NK-92 (cell line): Measurements from ENCODE around the gene SPTB.

Source experiments
- DNase-seq: peaks from one replicate; lab custom pipeline; 2025; ENCODE audit not compliant: unreplicated experiment; lab: John Stamatoyannopoulos, UW

SPTB gene

DNA sequence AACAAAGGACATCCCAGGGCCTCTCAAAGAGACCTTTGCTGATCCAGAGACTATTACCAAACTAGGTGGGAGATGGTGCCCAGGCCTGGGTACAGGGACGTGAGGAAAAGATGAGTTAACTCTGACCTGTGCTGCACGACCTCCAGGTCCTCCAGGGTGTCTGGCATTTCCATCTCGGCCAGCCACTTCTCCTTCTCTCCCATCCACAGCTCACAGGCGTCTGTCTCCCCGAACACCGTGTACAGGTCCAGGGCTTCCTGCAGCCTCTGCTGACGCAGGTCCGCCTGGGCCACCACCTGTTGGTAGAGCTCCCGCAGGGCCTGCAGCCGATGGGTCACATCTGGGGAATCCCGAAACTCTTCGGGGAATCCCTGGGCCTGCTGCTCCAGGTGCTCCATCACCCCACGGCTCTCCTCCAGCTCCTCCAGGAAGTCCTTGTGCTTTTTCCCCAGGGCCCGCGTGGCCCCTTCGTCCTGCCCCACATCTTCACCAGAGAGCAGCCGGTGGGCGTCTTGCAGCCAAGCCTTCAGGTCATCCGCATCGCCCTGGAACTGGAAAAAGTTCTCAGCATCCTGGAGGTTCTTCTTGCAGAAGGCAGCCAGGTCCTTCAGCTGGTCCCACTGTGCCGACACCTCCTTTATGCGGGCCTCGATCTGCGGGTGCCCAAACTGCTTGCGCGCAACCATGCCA lies 86.7 kb downstream of the SPTB start:
- no peak for DNase-seq

DNA sequence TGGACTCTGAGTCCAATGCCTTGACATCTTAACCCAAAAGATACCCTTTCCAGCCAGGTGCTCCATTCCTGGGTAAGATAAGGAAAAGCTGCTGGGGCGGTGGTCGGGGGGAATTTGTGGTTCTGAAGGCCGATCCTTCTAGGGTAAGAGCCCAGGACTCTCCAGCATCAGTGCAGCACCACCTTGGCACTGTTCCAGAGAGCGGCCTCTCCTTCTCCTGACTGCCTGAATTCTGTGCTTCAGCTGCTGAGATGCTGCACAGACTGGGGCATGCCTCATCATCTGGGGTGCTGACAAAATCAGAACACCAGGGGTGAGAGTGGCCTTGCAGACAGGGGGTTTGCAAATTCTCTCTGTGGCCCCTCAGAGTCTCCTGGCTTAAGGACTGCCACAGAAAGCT lies 87.5 kb downstream of the SPTB start:
- DNase-seq = no peak

DNA sequence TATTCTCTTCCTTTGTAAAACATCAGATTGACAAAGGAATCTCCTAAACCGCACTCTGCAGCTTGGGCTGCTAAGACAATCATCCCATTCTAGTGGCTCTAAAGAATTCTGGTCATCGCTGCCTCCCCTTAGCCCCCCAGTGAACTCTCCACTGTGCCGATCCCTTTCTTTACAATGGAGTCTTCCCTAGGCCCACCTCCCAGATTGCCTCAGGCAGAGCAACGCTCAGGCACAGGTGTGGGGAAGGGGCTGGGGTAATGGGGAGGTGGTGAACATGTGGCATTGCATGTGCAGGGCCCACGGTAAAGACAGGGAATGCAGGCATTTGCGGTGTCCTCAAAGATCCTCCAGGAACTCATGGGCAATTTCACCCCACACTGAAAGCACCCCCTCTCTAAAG lies 89.2 kb downstream of the SPTB start:
- no peak for DNase-seq

DNA sequence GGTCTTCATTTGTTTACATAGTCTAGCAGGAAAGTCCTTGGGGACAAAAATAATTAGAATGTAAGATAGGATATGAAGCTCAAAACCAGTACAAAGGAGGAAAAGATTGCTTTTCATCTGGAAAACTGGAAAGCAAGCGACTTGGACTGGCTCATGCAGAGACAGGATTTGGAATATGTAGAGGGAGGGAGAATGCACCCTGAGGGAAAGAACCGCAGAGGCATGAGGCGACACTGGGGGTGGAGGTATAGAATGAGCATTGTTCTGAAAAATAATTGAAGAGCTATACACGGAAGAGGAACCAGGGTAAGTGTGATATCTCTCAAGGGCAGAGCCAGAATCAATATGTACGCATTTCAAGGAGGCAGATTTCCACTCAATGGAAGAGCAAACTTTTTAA lies 90.0 kb downstream of the SPTB start:
- no peak for DNase-seq

DNA sequence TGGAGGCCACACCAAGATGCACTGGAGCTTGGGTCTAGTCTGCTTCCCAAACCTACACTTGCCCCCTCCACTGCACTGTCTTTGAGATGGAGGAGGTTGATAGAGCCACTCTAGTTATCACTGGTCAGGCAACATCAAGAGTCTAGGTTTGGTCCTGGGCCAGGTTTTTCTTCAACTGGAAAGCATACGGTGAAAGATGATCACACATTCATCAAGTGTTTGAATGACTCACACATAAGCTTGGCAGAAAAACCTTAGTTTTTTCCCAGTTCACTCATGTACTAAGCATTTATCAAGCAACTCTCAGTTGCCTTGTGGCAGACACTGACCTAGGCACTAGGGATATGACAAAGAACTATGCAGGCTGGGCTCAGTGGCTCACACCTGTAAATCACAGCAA lies 91.0 kb downstream of the SPTB start:
- DNase-seq = no peak

DNA sequence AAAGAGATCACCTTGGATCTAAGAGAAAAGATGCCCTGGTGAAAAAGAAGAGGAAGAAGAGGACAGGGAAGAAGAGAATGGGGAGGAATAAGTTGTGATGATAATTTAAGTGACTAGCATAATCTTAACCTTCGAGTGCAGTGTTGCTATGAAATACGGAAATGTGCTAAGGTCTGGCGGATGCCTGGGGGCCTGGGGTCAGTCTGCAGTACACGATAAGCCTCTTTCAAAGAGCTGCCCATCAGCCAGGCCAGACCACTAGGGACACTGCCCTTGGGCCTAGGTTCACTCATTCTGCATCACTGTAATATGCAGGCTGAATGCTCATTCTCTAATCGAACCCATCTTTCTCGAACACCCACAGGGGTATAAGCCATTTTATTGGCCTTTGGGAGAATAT lies 92.1 kb downstream of the SPTB start:
- no peak for DNase-seq

DNA sequence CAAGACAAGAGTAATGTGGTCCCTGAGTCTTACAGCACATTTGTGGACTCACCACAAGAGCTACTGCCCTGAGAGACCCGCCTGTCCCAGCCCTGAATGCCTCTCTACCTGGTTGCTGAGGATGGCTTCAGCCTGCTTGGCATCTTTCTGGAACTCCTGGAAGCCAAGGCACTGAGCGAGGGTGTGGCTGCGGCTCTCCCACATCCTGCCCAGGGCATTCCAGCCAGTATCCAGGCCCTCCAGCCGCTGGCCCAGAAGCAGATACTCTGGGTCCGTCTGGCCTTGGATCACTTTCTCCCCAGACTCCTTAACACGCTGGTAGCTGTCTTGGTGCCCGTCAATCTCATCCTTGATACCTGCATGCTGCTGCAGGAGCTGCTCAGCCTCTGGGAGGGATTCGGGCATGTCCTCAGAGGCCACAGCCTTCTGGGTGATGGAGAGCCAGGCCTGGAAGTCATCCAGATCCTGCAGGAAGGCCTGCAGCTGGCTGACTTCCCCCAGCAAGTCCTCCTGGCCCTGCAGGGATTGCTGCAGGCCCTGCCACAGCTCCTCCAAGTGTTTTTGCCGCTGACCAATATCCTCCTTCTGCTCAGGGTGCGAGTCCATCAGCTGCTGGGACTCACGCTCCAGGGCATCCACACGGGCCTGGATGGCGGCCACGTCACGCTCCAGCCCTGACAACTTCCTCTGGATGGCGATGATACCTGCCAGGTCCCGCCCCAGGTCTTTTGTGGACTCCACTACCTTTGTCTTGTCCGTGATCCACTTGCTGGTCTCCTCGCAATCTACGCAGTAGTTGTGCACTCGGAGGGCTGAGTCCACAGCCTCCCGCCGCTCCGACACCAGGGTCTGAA lies 93.2 kb downstream of the SPTB start:
- no peak for DNase-seq

DNA sequence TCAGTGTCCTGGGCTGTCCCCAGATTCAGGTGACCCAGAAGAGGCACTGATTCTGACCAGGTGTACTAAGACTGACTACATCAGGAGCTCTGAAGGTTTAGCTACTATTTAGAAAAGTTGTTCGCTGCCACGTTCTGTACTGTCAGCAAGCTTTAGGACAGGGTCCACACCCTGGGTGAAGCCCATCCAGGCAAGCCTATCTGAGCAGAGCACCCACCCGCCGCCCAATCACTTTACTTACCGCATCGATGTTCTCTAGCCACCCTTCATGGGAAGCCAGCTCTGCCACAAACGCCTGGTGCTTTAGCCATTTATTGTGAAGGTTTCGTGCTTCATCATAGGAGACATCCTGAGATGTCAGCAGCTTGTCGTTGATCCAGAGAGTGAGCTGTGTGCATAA lies 95.7 kb downstream of the SPTB start:
- DNase-seq = no peak

DNA sequence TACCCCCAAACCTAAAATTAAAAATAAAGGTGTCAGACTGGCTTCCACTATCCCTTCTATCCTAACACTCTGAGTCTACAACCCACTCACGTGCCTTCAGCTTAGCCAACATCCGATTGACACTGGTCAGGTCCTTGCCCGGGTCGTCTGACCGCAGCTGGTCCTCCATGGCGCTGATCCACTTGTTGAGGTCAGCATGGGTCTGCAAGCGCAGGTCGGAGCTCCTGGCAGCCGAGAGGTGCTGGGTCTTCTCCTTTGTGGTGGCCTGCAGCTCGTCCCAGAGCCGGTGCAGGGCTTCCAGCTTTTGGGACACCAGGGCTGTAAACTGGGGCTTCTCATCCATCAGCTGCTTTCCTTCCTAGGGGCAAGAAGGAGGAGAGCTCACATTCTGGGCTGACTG lies 97.5 kb downstream of the SPTB start:
- no peak for DNase-seq

DNA sequence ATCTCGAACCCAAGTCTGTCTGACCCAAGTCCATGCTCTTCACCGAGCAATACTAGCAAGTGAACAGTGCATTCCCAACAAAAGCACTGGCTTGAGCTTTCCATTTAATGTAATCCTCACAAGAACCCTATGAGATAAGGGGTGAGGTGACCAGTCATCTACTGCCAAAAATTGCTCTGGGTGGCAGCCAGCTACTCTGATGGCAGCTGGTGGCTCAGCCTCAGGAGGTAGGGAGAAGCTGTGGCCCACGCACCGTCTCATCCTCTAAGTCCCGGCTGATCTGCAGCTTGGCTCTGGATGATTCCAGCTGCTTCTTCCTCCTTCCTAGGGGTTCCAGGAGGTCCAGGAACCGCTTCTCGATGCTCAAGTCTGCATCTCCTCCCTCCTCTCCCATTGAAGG lies 100.2 kb downstream of the SPTB start:
- DNase-seq = no peak

DNA sequence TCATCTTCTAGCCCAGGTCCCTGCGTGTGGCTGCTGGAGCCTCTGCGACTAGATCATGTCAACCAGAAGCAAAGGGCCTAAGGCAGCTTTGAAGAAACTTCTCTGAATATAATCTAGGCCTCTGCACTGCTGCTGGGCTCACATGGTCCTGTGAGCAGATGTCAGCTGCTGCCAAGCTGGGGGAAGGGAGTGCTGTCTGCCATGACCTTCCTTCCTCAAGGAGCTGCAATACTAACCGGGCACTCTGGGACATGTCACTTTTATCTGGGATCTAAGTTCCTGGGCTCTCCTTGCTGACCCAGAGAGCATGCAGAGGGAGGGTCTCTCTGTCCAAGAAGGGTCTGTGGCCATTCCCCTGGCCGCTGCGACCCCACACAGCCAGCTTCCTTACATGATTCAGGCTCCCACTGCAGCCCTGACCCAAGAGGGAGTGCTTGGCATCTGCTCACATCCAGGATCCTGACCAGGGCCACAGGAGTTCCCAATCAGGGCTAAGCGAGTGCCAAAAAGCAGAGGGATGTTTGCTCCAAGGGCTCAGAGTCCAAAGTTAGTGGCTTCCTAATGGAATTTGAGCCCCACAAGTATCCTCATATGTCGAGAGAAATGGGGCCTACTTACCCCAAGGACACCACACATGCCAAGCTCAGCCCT lies 101.5 kb downstream of the SPTB start:
- no peak for DNase-seq

DNA sequence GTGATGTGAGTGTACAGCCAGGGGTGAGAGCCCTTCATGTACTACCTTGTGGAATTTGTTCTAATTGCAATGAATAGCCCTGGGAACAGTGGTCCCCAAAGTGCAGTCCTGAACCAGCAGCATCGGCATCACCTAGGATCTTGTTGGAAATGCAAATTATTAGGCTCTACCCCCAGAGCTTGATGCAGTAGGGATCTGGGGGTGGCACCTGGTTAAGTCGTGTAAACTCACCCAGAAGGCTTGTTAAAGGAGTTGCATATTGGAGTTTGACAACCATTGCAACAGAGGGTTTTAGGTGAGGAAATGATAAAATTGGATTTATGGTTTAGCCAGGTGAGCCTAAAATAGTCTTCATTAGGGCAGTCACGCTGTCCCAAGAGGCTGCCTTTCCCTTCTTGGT lies 102.2 kb downstream of the SPTB start:
- DNase-seq = no peak

DNA sequence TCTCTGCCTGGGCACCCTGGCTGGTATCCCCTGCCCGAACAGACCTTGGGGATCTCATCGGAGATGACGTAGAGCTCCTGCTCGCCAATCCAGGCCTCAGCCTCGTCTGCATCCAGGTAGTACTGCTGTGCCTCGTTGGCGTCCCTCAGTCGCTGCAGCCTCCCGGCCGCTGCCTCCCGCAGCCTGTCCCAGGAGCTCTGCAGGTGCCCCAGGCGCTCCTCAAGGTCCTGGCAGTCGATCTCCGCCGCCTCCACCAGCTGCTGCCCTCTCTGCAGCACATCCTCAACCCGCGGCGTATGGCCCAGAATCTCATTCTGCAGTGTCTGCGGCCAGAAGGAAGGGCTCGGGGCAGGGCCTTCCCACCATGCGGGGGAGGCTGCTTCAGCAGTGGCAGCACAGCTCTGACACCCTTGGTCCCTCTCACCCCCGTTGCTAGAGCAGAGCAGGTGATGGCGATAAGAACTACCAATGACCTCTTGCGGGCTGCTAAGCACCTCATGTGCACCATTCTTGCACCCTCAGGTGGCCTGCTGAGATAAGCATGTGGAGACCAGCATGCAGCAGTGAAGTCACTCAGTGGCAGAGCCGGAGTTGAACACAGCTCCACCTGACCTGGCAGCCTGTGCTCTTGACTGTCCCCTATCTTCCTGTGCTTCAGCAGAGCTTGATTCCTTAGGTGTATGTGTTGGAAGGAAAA lies 104.5 kb downstream of the SPTB start:
- DNase-seq = no peak

DNA sequence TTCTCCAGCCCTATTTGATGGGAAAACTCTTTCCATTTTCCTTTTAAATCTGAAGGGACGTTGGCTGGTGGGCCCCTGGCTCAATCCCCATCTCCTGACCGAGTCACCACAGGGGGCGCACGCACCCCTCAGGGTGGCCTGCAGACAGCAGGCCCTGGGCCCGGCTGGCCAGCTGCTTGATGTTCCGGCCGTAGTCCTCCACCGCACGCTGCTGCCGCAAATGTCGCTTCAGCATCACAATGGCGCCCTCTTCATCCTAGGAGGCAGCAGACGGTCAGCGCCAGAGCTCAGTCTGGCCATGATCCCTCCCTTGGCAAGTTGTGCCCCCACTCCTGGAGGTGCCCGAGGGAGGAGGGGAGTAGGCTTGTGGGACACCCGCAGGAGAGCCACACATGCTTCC lies 105.4 kb downstream of the SPTB start:
- DNase-seq = no peak

DNA sequence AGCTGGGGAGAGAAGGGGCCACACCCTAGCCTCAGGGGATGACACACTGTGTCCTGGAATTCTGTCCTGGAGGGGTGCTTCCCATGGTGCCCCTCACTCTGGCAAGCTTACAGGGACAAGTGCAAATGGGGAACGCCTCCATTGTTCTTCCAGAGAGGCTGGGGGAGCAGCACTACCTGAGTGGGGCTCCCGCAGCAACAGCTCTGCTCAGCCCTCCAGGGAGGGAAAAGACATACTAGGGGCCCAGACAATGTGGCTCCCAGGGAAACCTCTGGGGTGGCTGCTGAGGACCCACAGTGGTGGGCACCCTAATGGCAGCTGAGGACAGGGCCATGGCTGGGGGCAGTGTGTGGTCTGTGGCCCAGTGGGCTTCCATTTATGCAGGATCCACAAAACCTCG lies 106.1 kb downstream of the SPTB start:
- DNase-seq = no peak

DNA sequence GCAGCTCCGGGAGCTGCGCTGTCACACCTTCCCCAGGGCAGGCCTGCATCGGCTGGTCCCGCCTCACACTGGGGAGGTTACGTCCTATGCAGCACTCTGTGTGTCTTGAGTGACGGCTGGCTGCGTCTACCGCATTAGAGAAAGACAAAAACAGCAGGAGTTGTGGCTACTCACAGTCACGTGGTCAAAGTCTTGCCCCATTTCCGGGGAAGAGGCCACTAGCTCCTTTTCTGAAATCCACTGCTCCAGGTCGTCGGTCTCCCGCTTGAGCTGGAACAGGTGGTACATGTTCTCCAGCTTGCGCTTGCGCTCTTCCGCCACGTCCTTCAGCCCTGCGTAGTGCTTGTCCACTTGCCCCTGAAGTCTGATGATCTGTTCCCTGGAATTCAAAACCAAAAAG lies 106.7 kb downstream of the SPTB start:
- no peak for DNase-seq

DNA sequence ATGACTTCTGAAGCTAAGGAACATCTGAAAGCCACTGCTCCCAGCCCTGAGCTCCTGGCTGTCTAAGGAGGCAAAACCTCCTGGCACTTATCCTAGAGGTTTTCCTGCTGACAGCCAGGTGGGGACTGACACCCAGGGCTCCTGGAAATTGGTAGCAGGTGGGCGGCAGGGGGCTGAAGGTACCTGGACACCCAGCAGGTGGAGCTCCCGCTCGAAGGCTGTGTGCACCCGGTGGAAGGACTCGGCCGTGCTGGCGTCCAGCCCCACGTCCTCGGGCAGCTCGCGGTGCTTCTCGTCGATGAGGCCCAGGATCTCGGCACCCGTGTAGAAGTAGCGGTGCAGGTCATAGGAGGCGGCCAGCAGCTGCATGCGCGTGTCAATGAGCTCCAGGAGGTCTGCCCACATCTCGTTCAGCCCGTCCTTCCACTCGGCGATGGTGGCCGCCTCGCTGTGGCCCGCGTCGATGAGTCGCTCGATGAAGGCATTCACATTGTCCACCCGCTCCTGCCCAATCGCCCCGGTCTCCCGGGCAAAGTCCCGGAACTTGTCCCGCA lies 107.2 kb downstream of the SPTB start:
- no peak for DNase-seq

DNA sequence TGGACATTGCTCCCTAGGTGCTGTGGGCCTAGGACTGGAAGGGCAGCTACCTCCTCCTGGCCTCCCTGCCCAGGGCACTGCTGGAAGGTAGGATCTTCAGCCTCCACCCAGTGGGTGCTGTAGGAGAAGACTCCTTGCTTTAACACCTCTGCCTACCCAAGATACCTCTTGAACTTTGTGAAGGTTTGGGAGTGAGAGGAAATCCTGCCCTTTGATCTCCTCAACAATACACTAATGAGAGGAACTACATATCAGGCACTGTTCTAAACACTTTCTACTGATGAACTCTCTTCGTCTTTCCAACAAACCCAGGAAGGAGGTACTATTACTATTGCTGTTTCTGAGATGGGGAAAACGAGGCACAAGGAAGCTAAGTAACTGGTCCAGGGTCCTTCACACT lies 108.5 kb downstream of the SPTB start:
- no peak for DNase-seq

DNA sequence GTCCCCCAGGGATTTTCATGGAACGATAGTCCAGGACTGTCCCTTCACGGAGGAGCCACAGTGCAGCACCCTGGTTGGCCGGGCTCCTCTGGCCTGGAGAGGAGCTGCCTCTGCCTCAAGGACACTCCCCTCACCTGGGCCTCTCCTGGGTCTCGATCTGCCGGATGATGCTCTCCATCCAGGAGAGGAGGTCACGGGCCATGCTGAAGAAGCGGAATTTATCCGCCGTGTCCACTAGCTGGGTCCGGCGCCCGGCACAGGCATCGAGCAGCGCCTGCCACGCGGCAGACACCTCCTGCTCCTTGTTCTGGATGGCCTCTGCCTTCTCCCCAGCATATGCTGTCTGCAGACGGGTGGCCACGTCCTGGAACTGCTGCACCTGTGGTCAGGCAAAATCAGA lies 109.0 kb downstream of the SPTB start:
- DNase-seq = no peak

DNA sequence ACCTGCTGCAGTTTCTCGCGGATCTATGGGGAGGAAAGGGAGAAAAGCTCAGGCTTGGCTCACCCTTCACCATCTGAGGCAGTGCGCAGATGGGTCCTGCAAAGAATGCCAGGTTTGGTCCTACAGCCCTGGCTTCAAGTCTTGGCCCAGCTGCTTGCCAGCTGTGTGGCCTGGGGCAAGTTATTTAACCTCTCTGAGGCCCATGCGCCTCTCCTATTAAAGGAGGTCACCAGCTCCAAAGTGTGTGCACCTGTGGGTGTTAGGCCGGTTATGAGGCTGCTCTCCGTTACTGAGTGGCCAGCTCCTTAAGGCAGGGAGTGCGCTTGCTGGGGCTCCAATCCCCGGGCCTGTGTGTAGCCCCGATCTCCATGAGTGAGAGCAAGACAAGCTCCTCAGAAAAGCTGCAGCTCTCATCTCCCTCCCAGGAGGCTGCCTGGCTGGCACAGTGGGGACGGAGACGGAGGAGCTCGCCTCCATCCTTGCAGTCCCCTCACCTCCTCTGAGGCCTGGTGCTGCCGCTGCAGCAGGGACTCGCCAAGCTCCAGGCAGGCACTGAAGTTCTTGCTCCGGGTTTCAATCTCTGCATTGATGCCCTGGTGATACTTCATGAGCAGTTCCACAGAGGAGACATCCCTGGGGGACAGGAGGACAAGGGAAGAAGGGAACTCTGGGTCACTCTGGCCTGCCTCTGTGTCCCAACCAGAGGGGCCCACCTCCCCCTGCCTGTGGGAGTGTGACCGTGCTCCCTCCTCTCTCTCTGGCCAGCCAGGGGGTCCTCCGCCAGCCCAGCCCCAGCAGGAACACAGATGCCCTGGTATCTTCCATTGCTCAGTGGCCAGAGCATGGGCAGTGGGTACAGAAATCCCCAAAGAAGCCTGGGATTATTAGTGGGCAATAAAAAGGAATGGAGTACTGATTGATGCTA lies 110.3 kb downstream of the SPTB start:
- no peak for DNase-seq
